Transverse colon (tissue), 3 donors: ENCODE data around the gene TBK1.

Experiments used
- CTCF ChIP-seq, 5 experiments: fragments of 200-600 bp in 3 of 5; fragments of 450-650 bp in 2 of 5; sonication (generic) in 3 of 5; IDR thresholded peaks; 1 replicate in 2 of 5; 2 replicates in 3 of 5; pipeline ENCODE4 v1.5.1; 2016 to 2017; ENCODE audit warnings: antibody characterized with exemption in 5 of 5, inconsistent platforms in 3 of 5, mild to moderate bottlenecking in 2 of 5, moderate library complexity in 1 of 5
- EP300 ChIP-seq: sonication (generic); formaldehyde crosslinking; IDR thresholded peaks from one replicate; pipeline ENCODE4 v1.6.1; 2017; ENCODE audit warnings: antibody characterized with exemption, low read depth

GRCh38 chr12:64466178-64466577 lies 14.3 kb downstream of the TBK1 start:
- TF ChIP-seq CTCF (IDR thresholded peaks at IDR 0.05) (no peak), EP300 (no peak)
